Smooth muscle cell of the brain vasculature (primary cell): ENCODE measurements around the gene ALDH1A2.
"Not testable (repeated sequence)": the region's sequence is repeated elsewhere in the genome, so short reads cannot be mapped to it uniquely, and the experiment has no call there.

Source experiments
- DNase-seq: peaks from one replicate; pipeline ENCODE4 v3.0.0-alpha.2; 2012; ENCODE audit warnings: low read depth, low spot score

Gene ALDH1A2

GRCh38 chr15:57999699-58000098, 65.8 kb downstream of the ALDH1A2 start:
- DNase-seq = not testable (repeated sequence)

- no peak for DNase-seq
Observed at GRCh38 chr15:57996561-57996960, 69.0 kb downstream of the ALDH1A2 start.

- DNase-seq = peak; percentile 62
Observed at GRCh38 chr15:57994221-57995049, 71.1 kb downstream of the ALDH1A2 start.

- no peak for DNase-seq
Observed at GRCh38 chr15:57993409-57994145, 71.9 kb downstream of the ALDH1A2 start.

GRCh38 chr15:57992761-57993355, 72.7 kb downstream of the ALDH1A2 start:
- peak; percentile 62 for DNase-seq

- no peak for DNase-seq
Observed at GRCh38 chr15:57973534-57973933, 92.0 kb downstream of the ALDH1A2 start.

GRCh38 chr15:57972864-57973263, 92.6 kb downstream of the ALDH1A2 start:
- no peak for DNase-seq

GRCh38 chr15:57969996-57970395, 95.5 kb downstream of the ALDH1A2 start:
- DNase-seq = no peak

- no peak for DNase-seq
Observed at GRCh38 chr15:57969355-57969754, 96.2 kb downstream of the ALDH1A2 start.

GRCh38 chr15:57962887-57963286, 102.6 kb downstream of the ALDH1A2 start:
- no peak for DNase-seq

GRCh38 chr15:57961919-57962318, 103.6 kb downstream of the ALDH1A2 start:
- no peak for DNase-seq

GRCh38 chr15:57957113-57957512, 108.4 kb downstream of the ALDH1A2 start:
- no peak for DNase-seq

GRCh38 chr15:57953874-57954273, 111.6 kb downstream of the ALDH1A2 start:
- no peak for DNase-seq

- DNase-seq = no peak
Observed at GRCh38 chr15:57951328-57951932, 114.1 kb downstream of the ALDH1A2 start.

- DNase-seq = no peak
Observed at GRCh38 chr15:57950381-57950946, 115.0 kb downstream of the ALDH1A2 start.

GRCh38 chr15:57949374-57949943, 116.1 kb downstream of the ALDH1A2 start:
- DNase-seq = no peak

- DNase-seq = no peak
Observed at GRCh38 chr15:57948351-57949289, 116.9 kb downstream of the ALDH1A2 start.

- no peak for DNase-seq
Observed at GRCh38 chr15:57947781-57948180, 117.7 kb downstream of the ALDH1A2 start.

GRCh38 chr15:57947282-57947681, 118.2 kb downstream of the ALDH1A2 start:
- DNase-seq = no peak

- DNase-seq = no peak
Observed at GRCh38 chr15:57946491-57947048, 118.9 kb downstream of the ALDH1A2 start.
